MCF 10A (cell line): ENCODE measurements around the gene UTP4. TPM values are rescaled to one million over a fixed set of nuclear protein-coding genes. Genes with fewer than 3 reads are reported as not detected.
A peak's percentile ranks its signal among the peaks of the same experiment; 100 is the strongest.

ENCODE experiments used
- BruUV-seq: library from RNA; stranded (reverse); fragments of 400-500 nt; replicated peaks from 2 replicates; lab custom pipeline; 2021; lab: Mats Ljungman, UMichigan
- CTCF ChIA-PET: fragments of 300-600 bp; sonication (Branson Sonifier 250); formaldehyde crosslinking; extraction: SDS; loops from one replicate; lab custom pipeline; 2021; ENCODE audit warnings: antibody characterized with exemption, inconsistent platforms; lab: Yijun Ruan, JAX
- POLR2A ChIA-PET: fragments of 300-600, 350-650 bp; sonication (Branson Sonifier 250); formaldehyde crosslinking; extraction: SDS; loops from one replicate; lab custom pipeline; 2020; ENCODE audit warnings: antibody characterized with exemption, inconsistent platforms; lab: Yijun Ruan, JAX
- DNase-seq: peaks from one replicate; pipeline ENCODE4 v3.0.0-alpha.2; 2018; ENCODE audit not compliant: unreplicated experiment
- H3K27ac Mint-ChIP-seq: one replicate; pipeline ENCODE4 v1.8.0; 2022; ENCODE audit warnings: mild to moderate bottlenecking, low read depth, mixed read lengths; ENCODE audit not compliant: unreplicated experiment
- H3K27me3 Mint-ChIP-seq: one replicate; pipeline ENCODE4 v1.8.0; 2022; ENCODE audit warnings: mixed read lengths; ENCODE audit not compliant: insufficient read depth, unreplicated experiment
- H3K36me3 Mint-ChIP-seq: one replicate; pipeline ENCODE4 v1.8.0; 2022; ENCODE audit warnings: mild to moderate bottlenecking, moderate library complexity, mixed read lengths; ENCODE audit not compliant: insufficient read depth, unreplicated experiment
- H3K4me1 Mint-ChIP-seq: one replicate; pipeline ENCODE4 v1.8.0; 2022; ENCODE audit warnings: mixed read lengths; ENCODE audit not compliant: insufficient read depth, unreplicated experiment
- H3K4me3 Mint-ChIP-seq: one replicate; pipeline ENCODE4 v1.8.0; 2022; ENCODE audit warnings: mild to moderate bottlenecking, moderate library complexity, mixed read lengths; ENCODE audit not compliant: unreplicated experiment
- H3K9me3 Mint-ChIP-seq: one replicate; pipeline ENCODE4 v1.8.0; 2022; ENCODE audit warnings: mixed read lengths; ENCODE audit not compliant: unreplicated experiment
- intact Hi-C: fragments of 100-400 bp; cut with micrococcal nuclease; formaldehyde crosslinking; loops from 2 replicates; pipeline ENCODE4 v1.14.1; 2022
- total RNA-seq: library from RNA; stranded (reverse); gene quantifications from 2 replicates; pipeline ENCODE4 v1.2.3, GENCODE V29; 2022
- TF ChIP-seq, protein P1 (sequence below): fragments of 200-600 bp; IDR thresholded peaks from one replicate; pipeline ENCODE4 v1.8.0; 2022; ENCODE audit warnings: antibody characterized with exemption, mild to moderate bottlenecking; ENCODE audit not compliant: unreplicated experiment

The UTP4 gene
- total RNA-seq, 1 experiment from 2014 or later, result 97.1 TPM

DNA sequence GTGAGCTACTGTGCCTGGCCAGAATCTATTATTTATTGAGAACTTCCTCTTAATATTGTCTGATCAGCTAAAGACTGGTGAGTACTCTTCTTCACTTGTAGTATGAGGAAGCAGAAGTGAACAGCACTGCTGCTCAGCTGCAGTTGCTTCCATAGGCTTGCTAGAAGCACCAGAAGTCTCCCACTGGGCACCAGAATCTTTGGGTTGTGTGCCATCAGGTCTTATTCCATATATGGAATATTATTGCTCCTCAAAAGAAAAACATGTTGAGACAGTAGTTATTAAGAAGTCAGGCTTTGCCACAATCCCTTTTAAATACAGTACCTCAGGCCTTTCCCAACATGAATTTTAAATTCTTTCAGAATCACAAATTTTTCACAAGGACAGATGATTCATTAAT lies 71.7 kb downstream of the UTP4 start:
- ChIA-PET CTCF (no interaction called here), POLR2A (interaction anchor here (1.0 to 4.3 kb wide), 5 partner anchors 13 to 30 kb away, joined by 3 to 51 read pairs (median 6); partner anchors contain the start of gene SNTB2)
- Mint-ChIP-seq H3K9me3 (no peaks in the 10 kb centered on the region), H3K4me1 (peaks cover 35% of the 10 kb centered on the region), H3K36me3 (no peaks in the 10 kb centered on the region), H3K4me3 (no peak overlapping the region), H3K27ac (peak overlapping the region; percentile 89), H3K27me3 (no peaks in the 10 kb centered on the region)
- intact Hi-C loops, result no loop called here
- BruUV-seq, result no TSS peak
- TF ChIP-seq, protein P1, sequence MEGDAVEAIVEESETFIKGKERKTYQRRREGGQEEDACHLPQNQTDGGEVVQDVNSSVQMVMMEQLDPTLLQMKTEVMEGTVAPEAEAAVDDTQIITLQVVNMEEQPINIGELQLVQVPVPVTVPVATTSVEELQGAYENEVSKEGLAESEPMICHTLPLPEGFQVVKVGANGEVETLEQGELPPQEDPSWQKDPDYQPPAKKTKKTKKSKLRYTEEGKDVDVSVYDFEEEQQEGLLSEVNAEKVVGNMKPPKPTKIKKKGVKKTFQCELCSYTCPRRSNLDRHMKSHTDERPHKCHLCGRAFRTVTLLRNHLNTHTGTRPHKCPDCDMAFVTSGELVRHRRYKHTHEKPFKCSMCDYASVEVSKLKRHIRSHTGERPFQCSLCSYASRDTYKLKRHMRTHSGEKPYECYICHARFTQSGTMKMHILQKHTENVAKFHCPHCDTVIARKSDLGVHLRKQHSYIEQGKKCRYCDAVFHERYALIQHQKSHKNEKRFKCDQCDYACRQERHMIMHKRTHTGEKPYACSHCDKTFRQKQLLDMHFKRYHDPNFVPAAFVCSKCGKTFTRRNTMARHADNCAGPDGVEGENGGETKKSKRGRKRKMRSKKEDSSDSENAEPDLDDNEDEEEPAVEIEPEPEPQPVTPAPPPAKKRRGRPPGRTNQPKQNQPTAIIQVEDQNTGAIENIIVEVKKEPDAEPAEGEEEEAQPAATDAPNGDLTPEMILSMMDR, result no peak
- DNase-seq, result no peak

- Mint-ChIP-seq H3K36me3 (no peaks in the 10 kb centered on the region), H3K4me3 (no peak overlapping the region), H3K9me3 (no peaks in the 10 kb centered on the region), H3K27me3 (no peaks in the 10 kb centered on the region), H3K4me1 (peaks cover 7% of the 10 kb centered on the region), H3K27ac (no peak overlapping the region)
- ChIA-PET POLR2A (interaction anchor here (0.5 to 1.2 kb wide), 2 partner anchors 21 to 69 kb away, joined by 3 read pairs; no protein-coding TSS in a partner anchor), CTCF (no interaction called here)
- DNase-seq, result no peak
- no TSS peak for BruUV-seq
- TF ChIP-seq, protein P1, result no peak
- intact Hi-C loops, result no loop called here
Measured at GRCh38 chr16:69209735-69210134, 77.3 kb downstream of the UTP4 start.

GRCh38 chr16:69217433-69217832 lies 85.0 kb downstream of the UTP4 start:
- no TSS peak for BruUV-seq
- Mint-ChIP-seq H3K36me3 (no peaks in the 10 kb centered on the region), H3K9me3 (no peaks in the 10 kb centered on the region), H3K27ac (peak overlapping the region; percentile 12), H3K4me1 (peaks cover 17% of the 10 kb centered on the region), H3K27me3 (no peaks in the 10 kb centered on the region), H3K4me3 (peak overlapping the region; percentile 33)
- intact Hi-C loops, result loop anchor here (2.0 kb wide), 1 partner anchor 19 kb away; no protein-coding TSS in a partner anchor
- POLR2A ChIA-PET, result interaction anchor here (0.7 to 6.6 kb wide), 8 partner anchors 9 to 85 kb away, joined by 3 to 42 read pairs (median 6); partner anchors contain the start of genes SNTB2 and UTP4
- CTCF ChIA-PET, result interaction anchor here (0.8 to 1.0 kb wide), 2 partner anchors 67 to 68 kb away, joined by 3 to 6 read pairs; no protein-coding TSS in a partner anchor
- peak; percentile 30 for DNase-seq
- TF ChIP-seq, protein P1, result no peak

Other genes starting within 250 kb of the UTP4 start
- 0.72 and 2.8 TPM in 2 replicates for gene HAS3, start 27.0 kb upstream of the UTP4 start, total RNA-seq
- gene CHTF8, start 61 bp upstream of the UTP4 start, total RNA-seq, result 107 and 113 TPM in 2 replicates
- 20.2 and 20.6 TPM in 2 replicates for gene SNTB2, start 54.5 kb downstream of the UTP4 start, total RNA-seq
- gene VPS4A, start 178.7 kb downstream of the UTP4 start, total RNA-seq, result 34.4 and 38.6 TPM in 2 replicates
- gene PDF, start 197.9 kb downstream of the UTP4 start, total RNA-seq, result 19.4 and 24.8 TPM in 2 replicates
- gene COG8, start 206.9 kb downstream of the UTP4 start, total RNA-seq, result 29.3 and 33.3 TPM in 2 replicates
- gene NIP7, start 207.1 kb downstream of the UTP4 start, total RNA-seq, result 55.4 and 62.1 TPM in 2 replicates
- gene TMED6, start 219.1 kb downstream of the UTP4 start, total RNA-seq, result 0.51 and 1.2 TPM in 2 replicates